ENCODE data around the gene IL34. TPM values are rescaled to one million over a fixed set of nuclear protein-coding genes. Genes with fewer than 3 reads are reported as not detected.
A peak's percentile ranks its signal among the peaks of the same experiment; 100 is the strongest.

IL34 gene
- total RNA-seq, 2 experiments from 2014 or later: not detected

DNA sequence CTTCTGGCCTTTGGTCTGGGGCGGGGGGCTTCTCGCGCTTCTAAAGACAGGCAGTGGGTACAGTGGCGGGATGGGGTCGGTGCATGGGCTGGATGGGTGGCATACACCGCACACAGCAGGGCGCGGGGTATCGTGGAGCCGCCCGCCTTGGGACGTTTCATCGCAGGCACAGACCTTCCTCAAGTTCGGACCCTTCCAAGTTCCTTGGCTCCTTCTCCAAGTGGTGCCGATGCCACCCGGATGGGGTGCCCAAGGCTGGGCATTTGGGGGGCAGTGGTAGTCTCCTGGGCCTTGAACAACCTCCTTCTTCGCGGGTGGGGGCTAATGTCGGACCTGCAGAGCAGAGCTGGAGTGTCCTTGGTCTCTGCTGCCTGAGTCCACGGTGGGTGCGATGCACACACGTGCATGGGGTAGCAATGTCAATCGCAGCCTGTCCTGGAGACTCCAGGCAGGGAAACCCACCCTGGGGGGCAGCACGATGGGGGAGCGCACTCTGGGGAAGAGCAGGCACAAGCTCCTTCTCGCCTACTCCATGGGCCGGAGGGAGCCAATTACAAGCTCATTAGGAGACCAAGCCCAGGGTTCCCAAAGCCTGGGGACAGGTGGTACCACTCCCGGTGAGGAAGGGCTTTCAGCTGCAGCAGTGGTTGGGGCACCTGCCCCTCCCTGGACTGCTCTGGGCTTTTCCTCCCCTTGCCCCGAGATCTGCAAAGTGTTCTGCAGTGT is 40.2 kb downstream of the IL34 start:
- Histone ChIP-seq H3K4me2 (ENCODE audit: low read length) (no peak overlapping the region), H3K4me3 (ENCODE audit: low read depth, low read length, poor library complexity, severe bottlenecking) (no peak overlapping the region), H3K9me3 (ENCODE audit: low read length) (no peaks in the 10 kb centered on the region), H3K9me2 (ENCODE audit: insufficient read depth, low read length) (no peaks in the 10 kb centered on the region), H4K20me1 (ENCODE audit: insufficient read depth, low read length) (no peaks in the 10 kb centered on the region), H3K4me1 (ENCODE audit: insufficient read depth, low read length, poor library complexity, severe bottlenecking) (no peaks in the 10 kb centered on the region), H2AFZ (ENCODE audit: low read length) (no peak overlapping the region), H3K79me2 (ENCODE audit: insufficient read depth, low read depth, low read length) (no peaks in the 10 kb centered on the region), H3K27ac (ENCODE audit: low read depth, low read length, poor library complexity, severe bottlenecking) (no peak overlapping the region), H3K36me3 (ENCODE audit: insufficient read depth, low read length) (no peaks in the 10 kb centered on the region)
- no peak for DNase-seq (ENCODE audit: low spot score)
- no peak for TF ChIP-seq EZH2phosphoT487 (IDR thresholded peaks at IDR 0.05; ENCODE audit: borderline replicate concordance, low read depth, low read length)
- TF ChIP-seq, protein P1, sequence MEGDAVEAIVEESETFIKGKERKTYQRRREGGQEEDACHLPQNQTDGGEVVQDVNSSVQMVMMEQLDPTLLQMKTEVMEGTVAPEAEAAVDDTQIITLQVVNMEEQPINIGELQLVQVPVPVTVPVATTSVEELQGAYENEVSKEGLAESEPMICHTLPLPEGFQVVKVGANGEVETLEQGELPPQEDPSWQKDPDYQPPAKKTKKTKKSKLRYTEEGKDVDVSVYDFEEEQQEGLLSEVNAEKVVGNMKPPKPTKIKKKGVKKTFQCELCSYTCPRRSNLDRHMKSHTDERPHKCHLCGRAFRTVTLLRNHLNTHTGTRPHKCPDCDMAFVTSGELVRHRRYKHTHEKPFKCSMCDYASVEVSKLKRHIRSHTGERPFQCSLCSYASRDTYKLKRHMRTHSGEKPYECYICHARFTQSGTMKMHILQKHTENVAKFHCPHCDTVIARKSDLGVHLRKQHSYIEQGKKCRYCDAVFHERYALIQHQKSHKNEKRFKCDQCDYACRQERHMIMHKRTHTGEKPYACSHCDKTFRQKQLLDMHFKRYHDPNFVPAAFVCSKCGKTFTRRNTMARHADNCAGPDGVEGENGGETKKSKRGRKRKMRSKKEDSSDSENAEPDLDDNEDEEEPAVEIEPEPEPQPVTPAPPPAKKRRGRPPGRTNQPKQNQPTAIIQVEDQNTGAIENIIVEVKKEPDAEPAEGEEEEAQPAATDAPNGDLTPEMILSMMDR (conservative IDR thresholded peaks at IDR 0.05; ENCODE audit: low read length): no peak
- no TSS peak for BruUV-seq (replicated peaks)
- intact Hi-C loops (cut with micrococcal nuclease; ENCODE audit: unreplicated experiment): no loop called here
- ChIA-PET POLR2A (interaction anchor here (0.6 kb wide), 1 partner anchor 658 kb away, joined by 3 read pairs; no protein-coding TSS in a partner anchor), CTCF (ENCODE audit: unreplicated experiment) (no interaction called here)

DNA sequence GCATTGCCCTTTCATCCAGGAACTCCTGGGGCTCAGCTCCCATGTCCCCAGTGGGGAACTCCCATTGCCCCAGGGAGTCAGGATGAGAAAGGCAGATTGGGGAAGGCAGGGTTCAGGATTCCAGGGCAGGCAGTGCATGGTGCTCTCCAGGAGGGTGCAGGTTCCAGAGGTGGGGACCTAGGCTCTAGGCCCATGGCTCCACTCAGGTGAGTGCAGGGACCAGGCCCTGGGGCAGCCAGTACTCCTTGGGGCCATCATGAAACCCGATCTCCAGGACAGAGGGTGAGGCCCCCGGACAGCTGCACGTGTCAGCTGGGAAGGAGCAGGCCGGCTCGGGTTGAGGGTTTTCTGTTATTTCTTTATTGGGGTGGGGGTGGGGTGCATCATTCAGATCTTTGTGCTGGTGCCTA is 40.7 kb downstream of the IL34 start:
- H3K9me2 ChIP-seq (ENCODE audit: insufficient read depth, low read length): no peaks in the 10 kb centered on the region
- H3K36me3 ChIP-seq (ENCODE audit: insufficient read depth, low read length): no peaks in the 10 kb centered on the region
- no peak overlapping the region for H2AFZ ChIP-seq (ENCODE audit: low read length)
- no peaks in the 10 kb centered on the region for H4K20me1 ChIP-seq (ENCODE audit: insufficient read depth, low read length)
- no TSS peak for BruUV-seq (replicated peaks)
- H3K4me1 ChIP-seq (ENCODE audit: insufficient read depth, low read length, poor library complexity, severe bottlenecking): no peaks in the 10 kb centered on the region
- DNase-seq (ENCODE audit: low spot score): no peak
- no peak overlapping the region for H3K4me2 ChIP-seq (ENCODE audit: low read length)
- no peaks in the 10 kb centered on the region for H3K9me3 ChIP-seq (ENCODE audit: low read length)
- H3K27ac ChIP-seq (ENCODE audit: low read depth, low read length, poor library complexity, severe bottlenecking): no peak overlapping the region
- H3K4me3 ChIP-seq (ENCODE audit: low read depth, low read length, poor library complexity, severe bottlenecking): no peak overlapping the region
- ChIA-PET POLR2A (no interaction called here), CTCF (ENCODE audit: unreplicated experiment) (no interaction called here)
- no peaks in the 10 kb centered on the region for H3K79me2 ChIP-seq (ENCODE audit: insufficient read depth, low read depth, low read length)
- intact Hi-C loops (cut with micrococcal nuclease; ENCODE audit: unreplicated experiment): no loop called here
- TF ChIP-seq, protein P1 (conservative IDR thresholded peaks at IDR 0.05; ENCODE audit: low read length): no peak

DNA sequence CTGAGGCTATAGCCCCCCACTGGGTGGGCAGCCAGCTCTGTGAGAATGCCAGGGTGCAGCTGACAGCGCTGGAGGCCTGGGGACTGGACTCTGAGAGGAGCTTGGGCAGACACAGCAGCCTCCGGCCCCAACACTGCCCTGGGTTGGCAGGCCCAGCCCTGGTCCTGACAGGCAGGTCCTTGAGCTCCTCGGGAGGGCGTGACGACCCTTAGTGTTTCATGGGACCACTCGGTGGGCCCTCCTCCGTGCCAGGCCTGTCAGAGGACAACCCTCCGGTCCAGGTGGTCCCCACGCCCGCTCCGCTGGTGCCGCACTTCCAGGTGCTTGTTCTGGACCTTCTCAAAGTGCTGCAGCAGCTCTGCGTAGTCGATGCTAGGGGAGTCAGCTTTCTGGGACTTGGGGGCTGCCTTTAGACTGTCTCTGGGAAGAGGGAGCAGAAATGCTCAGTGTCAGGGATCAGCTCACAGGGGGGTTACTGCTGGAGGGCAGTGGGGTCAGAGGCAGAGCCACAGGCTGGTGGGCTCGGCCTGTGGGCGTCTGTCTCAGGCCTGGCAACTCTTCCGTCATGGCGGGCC is 41.4 kb downstream of the IL34 start:
- CTCF ChIA-PET (ENCODE audit: unreplicated experiment): interaction anchor here (0.6 kb wide), 1 partner anchor 80 kb away, joined by 3 read pairs; no protein-coding TSS in a partner anchor
- intact Hi-C loops (cut with micrococcal nuclease; ENCODE audit: unreplicated experiment): no loop called here
- Histone ChIP-seq H3K4me1 (ENCODE audit: insufficient read depth, low read length, poor library complexity, severe bottlenecking) (no peaks in the 10 kb centered on the region), H3K36me3 (ENCODE audit: insufficient read depth, low read length) (no peaks in the 10 kb centered on the region), H4K20me1 (ENCODE audit: insufficient read depth, low read length) (no peaks in the 10 kb centered on the region), H3K9me3 (ENCODE audit: low read length) (no peaks in the 10 kb centered on the region), H3K27ac (ENCODE audit: low read depth, low read length, poor library complexity, severe bottlenecking) (no peak overlapping the region), H3K79me2 (ENCODE audit: insufficient read depth, low read depth, low read length) (no peaks in the 10 kb centered on the region), H3K4me2 (ENCODE audit: low read length) (no peak overlapping the region), H2AFZ (ENCODE audit: low read length) (no peak overlapping the region), H3K4me3 (ENCODE audit: low read depth, low read length, poor library complexity, severe bottlenecking) (no peak overlapping the region), H3K9me2 (ENCODE audit: insufficient read depth, low read length) (no peaks in the 10 kb centered on the region)
- TSS peak; percentile 78 for BruUV-seq (replicated peaks)
- TF ChIP-seq, protein P1 (conservative IDR thresholded peaks at IDR 0.05; ENCODE audit: low read length): no peak
- TF ChIP-seq EZH2phosphoT487 (IDR thresholded peaks at IDR 0.05; ENCODE audit: borderline replicate concordance, low read depth, low read length): no peak
- no peak for DNase-seq (ENCODE audit: low spot score)
- POLR2A ChIA-PET: no interaction called here

All from OCI-LY7 (cell line).